Neural cell (in vitro differentiated cells): ENCODE measurements around the gene OGDH. TPM values are rescaled to one million over a fixed set of nuclear protein-coding genes. Genes with fewer than 3 reads are reported as not detected.

ENCODE experiments used
- H2AFZ ChIP-seq: fragments of 200-600, 300-800 bp; sonication (generic), shearing (Covaris generic); 2 replicates; pipeline ENCODE4 v1.6.0; 2014; ENCODE audit warnings: low read depth, mild to moderate bottlenecking, antibody characterized with exemption, low read length, moderate library complexity
- H3F3A ChIP-seq: fragments of 200-600 bp; shearing (Covaris generic); 2 replicates; pipeline ENCODE4 v1.6.1; 2016; ENCODE audit warnings: mild to moderate bottlenecking, moderate library complexity, mixed read lengths, antibody characterized with exemption, low read length; ENCODE audit not compliant: insufficient read depth, poor library complexity, severe bottlenecking
- H3K27ac ChIP-seq: fragments of 200-600, 300-800 bp; sonication (generic), shearing (Covaris generic); 2 replicates; pipeline ENCODE4 v1.5.1; 2014; ENCODE audit warnings: mild to moderate bottlenecking, low read length, moderate library complexity
- H3K27me3 ChIP-seq: fragments of 300-800, 200-600 bp; sonication (generic), shearing (Covaris generic); 2 replicates; pipeline ENCODE4 v1.6.0; 2014; ENCODE audit warnings: mild to moderate bottlenecking, low read depth, low read length, moderate library complexity; ENCODE audit not compliant: insufficient read depth
- H3K36me3 ChIP-seq: fragments of 300-800, 200-600 bp; sonication (generic), shearing (Covaris generic); 2 replicates; pipeline ENCODE4 v1.5.1; 2014; ENCODE audit warnings: mild to moderate bottlenecking, antibody characterized with exemption, low read length, moderate library complexity; ENCODE audit not compliant: insufficient read depth
- H3K4me2 ChIP-seq: fragments of 300-800, 200-600 bp; sonication (generic), shearing (Covaris generic); 2 replicates; pipeline ENCODE4 v1.6.0; 2014; ENCODE audit warnings: mild to moderate bottlenecking, low read length
- H3K4me3 ChIP-seq: fragments of 300-800, 200-600 bp; sonication (generic), shearing (Covaris generic); 2 replicates; pipeline ENCODE4 v1.5.1; 2014; ENCODE audit warnings: mild to moderate bottlenecking, low read length, moderate library complexity
- H3K79me2 ChIP-seq: fragments of 200-600 bp; shearing (Covaris generic); replicated peaks from 2 replicates; pipeline ENCODE4 v1.6.0; 2014; ENCODE audit warnings: mild to moderate bottlenecking, low read length, moderate library complexity; ENCODE audit not compliant: insufficient read depth
- H3K9ac ChIP-seq: fragments of 300-800, 200-600 bp; sonication (generic), shearing (Covaris generic); 2 replicates; pipeline ENCODE4 v1.6.1; 2016; ENCODE audit warnings: mild to moderate bottlenecking, low read length, mixed read lengths
- H3K9me2 ChIP-seq: fragments of 200-600 bp; shearing (Covaris generic); 2 replicates; pipeline ENCODE4 v1.6.1; 2016; ENCODE audit warnings: mild to moderate bottlenecking, low read length, mixed read lengths; ENCODE audit not compliant: insufficient read depth
- H3K9me3 ChIP-seq: fragments of 200-600, 300-800 bp; sonication (generic), shearing (Covaris generic); 2 replicates; pipeline ENCODE4 v1.6.1; 2016; ENCODE audit warnings: mild to moderate bottlenecking, mixed run types, low read length, moderate library complexity, mixed read lengths
- H4K20me1 ChIP-seq: fragments of 200-600 bp; shearing (Covaris generic); 2 replicates; pipeline ENCODE4 v1.6.1; 2016; ENCODE audit warnings: mild to moderate bottlenecking, mixed run types; ENCODE audit not compliant: insufficient read depth
- CTCF ChIP-seq: fragments of 450-650 bp; IDR thresholded peaks from 2 replicates; pipeline ENCODE4 v1.5.1; 2014; ENCODE audit warnings: antibody characterized with exemption, mild to moderate bottlenecking, moderate library complexity; ENCODE audit not compliant: poor library complexity, severe bottlenecking
- EP300 ChIP-seq: fragments of 450-650 bp; conservative IDR thresholded peaks from 2 replicates; pipeline ENCODE4 v1.6.1; 2014; ENCODE audit warnings: antibody characterized with exemption, mild to moderate bottlenecking, moderate library complexity; ENCODE audit not compliant: poor library complexity, severe bottlenecking
- EZH2 ChIP-seq: fragments of 200-600, 300-800 bp; shearing (Covaris generic), sonication (generic); IDR thresholded peaks from 2 replicates; pipeline ENCODE4 v1.6.1; 2014; ENCODE audit warnings: antibody characterized with exemption, low read length, borderline replicate concordance, mild to moderate bottlenecking; ENCODE audit not compliant: insufficient read depth, poor library complexity, severe bottlenecking
- MXI1 ChIP-seq: fragments of 450-650 bp; conservative IDR thresholded peaks from 2 replicates; pipeline ENCODE4 v1.6.1; 2014; ENCODE audit warnings: antibody characterized with exemption, mild to moderate bottlenecking; ENCODE audit not compliant: poor library complexity, severe bottlenecking
- POLR2AphosphoS5 ChIP-seq: IDR thresholded peaks from 2 replicates; pipeline ENCODE4 v1.6.1; 2012
- RAD21 ChIP-seq: fragments of 450-650 bp; conservative IDR thresholded peaks from 2 replicates; pipeline ENCODE4 v1.6.1; 2014; ENCODE audit warnings: antibody characterized with exemption, mild to moderate bottlenecking, moderate library complexity
- SMC3 ChIP-seq: fragments of 450-650 bp; conservative IDR thresholded peaks from 2 replicates; pipeline ENCODE4 v1.6.1; 2014; ENCODE audit warnings: antibody characterized with exemption, mild to moderate bottlenecking, moderate library complexity; ENCODE audit not compliant: poor library complexity
- TAF1 ChIP-seq: IDR thresholded peaks from 2 replicates; pipeline ENCODE4 v1.6.1; 2012; ENCODE audit warnings: low read depth
- polyA plus RNA-seq: library from polyadenylated mRNA; depleted of rRNA; stranded (reverse); fragments of >200 nt; gene quantifications from 2 replicates; pipeline ENCODE4 v1.2.3, GENCODE V29; 2014
- TF ChIP-seq, protein P1 (sequence below): IDR thresholded peaks from 2 replicates; pipeline ENCODE4 v1.6.1; 2012; ENCODE audit warnings: borderline replicate concordance

Gene OGDH
- polyA plus RNA-seq, 1 donor from 2014 or later, result 16.9 TPM

DNA sequence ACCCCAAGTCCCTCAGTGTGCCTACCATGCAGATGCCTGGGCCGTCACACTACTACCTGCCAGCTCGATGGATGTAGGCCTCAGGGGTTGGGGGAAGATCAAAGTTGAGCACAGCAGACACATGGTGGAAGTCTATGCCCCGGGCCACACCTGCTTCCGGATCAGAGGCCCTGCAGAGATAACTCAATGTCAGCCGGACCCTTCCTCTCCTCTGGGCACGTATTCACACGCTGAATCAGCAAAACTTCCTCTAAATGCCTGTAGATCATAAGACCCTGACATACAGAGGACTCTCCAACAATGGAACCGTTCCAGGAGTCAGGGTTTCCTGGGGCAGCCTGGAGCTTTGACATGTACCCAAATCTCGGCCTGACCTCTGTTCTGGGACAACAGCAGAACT lies 36.5 kb upstream of the OGDH start:
- H3K9me3 ChIP-seq, result no peaks in the 10 kb centered on the region
- no peaks in the 10 kb centered on the region for H4K20me1 ChIP-seq
- H3K4me3 ChIP-seq, result no peak overlapping the region
- no peaks in the 10 kb centered on the region for H3K27me3 ChIP-seq
- no peak overlapping the region for H3K9ac ChIP-seq
- peaks cover 9% of the 10 kb centered on the region for H3K79me2 ChIP-seq
- H2AFZ ChIP-seq, result no peak overlapping the region
- no peak overlapping the region for H3K27ac ChIP-seq
- H3K9me2 ChIP-seq, result no peaks in the 10 kb centered on the region
- H3K4me2 ChIP-seq, result no peak overlapping the region
- no peaks in the 10 kb centered on the region for H3K36me3 ChIP-seq
- no peaks in the 10 kb centered on the region for H3F3A ChIP-seq
- TF ChIP-seq EP300, result no peak
- no peak for TF ChIP-seq SMC3
- no peak for TF ChIP-seq EZH2
- TF ChIP-seq, protein P1, sequence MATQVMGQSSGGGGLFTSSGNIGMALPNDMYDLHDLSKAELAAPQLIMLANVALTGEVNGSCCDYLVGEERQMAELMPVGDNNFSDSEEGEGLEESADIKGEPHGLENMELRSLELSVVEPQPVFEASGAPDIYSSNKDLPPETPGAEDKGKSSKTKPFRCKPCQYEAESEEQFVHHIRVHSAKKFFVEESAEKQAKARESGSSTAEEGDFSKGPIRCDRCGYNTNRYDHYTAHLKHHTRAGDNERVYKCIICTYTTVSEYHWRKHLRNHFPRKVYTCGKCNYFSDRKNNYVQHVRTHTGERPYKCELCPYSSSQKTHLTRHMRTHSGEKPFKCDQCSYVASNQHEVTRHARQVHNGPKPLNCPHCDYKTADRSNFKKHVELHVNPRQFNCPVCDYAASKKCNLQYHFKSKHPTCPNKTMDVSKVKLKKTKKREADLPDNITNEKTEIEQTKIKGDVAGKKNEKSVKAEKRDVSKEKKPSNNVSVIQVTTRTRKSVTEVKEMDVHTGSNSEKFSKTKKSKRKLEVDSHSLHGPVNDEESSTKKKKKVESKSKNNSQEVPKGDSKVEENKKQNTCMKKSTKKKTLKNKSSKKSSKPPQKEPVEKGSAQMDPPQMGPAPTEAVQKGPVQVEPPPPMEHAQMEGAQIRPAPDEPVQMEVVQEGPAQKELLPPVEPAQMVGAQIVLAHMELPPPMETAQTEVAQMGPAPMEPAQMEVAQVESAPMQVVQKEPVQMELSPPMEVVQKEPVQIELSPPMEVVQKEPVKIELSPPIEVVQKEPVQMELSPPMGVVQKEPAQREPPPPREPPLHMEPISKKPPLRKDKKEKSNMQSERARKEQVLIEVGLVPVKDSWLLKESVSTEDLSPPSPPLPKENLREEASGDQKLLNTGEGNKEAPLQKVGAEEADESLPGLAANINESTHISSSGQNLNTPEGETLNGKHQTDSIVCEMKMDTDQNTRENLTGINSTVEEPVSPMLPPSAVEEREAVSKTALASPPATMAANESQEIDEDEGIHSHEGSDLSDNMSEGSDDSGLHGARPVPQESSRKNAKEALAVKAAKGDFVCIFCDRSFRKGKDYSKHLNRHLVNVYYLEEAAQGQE, result no peak
- no peak for TF ChIP-seq CTCF

GRCh38 chr7:44572771-44573170 lies 33.7 kb upstream of the OGDH start:
- Histone ChIP-seq H2AFZ (no peak overlapping the region), H4K20me1 (no peaks in the 10 kb centered on the region), H3K79me2 (peaks cover 9% of the 10 kb centered on the region), H3K9me2 (no peaks in the 10 kb centered on the region), H3K9me3 (no peaks in the 10 kb centered on the region), H3K27ac (no peak overlapping the region), H3K4me2 (peak overlapping the region; percentile 77), H3K27me3 (no peaks in the 10 kb centered on the region), H3K36me3 (no peaks in the 10 kb centered on the region), H3F3A (no peaks in the 10 kb centered on the region), H3K9ac (peak overlapping the region; percentile 84), H3K4me3 (peak overlapping the region; percentile 87)
- TF ChIP-seq SMC3 (no peak), TAF1 (no peak), EP300 (no peak)

DNA sequence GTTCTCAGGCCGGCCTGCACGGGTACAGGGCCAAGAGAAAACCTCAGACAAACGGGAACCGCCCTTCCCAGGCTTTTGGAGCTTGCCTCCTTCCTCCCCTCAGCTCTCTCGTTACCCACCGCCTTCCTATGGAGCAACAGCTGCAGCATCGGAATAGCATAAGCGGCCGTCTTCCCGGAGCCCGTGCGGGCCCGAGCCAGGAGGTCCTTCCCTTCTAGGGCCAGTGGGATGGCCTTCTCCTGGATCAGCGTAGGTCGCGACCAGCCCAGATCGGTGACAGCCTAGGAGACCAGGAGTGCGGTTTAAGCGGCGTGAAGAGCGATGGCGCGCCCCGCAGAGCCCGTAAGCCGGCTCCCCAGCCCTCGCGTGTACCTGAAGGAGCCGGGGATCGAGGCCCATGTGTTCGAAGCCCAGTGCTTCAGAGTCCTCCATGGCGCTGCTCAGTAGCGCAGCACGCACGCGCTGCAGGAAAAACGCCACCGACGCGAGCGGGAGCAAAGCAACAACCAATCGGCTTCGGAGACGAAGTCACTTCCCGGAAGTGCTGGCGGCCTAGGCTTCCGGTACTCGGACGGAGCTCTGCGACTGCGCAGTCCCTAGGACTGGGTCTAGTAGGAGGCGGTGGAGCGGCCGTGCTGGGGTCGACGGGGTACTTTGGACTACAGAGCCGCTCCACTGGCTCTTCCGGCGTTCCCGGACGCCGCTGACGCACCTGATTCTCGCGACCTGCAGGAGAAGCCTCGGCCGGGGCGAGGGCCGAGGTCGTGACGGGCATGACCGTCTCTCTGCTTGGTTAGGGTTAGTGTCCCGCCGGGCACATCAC lies 32.8 kb upstream of the OGDH start, which contains the start of gene DDX56:
TSS of gene DDX56 (minus strand) at position 445 of the 823 bp plus-strand sequence. CDS start at position 432, 13 bp downstream.
- TF ChIP-seq, protein P1, result peak; percentile 69
- TF ChIP-seq EP300 (no peak), TAF1 (no peak), MXI1 (peak; percentile 99), SMC3 (no peak), POLR2AphosphoS5 (peak; percentile 87), RAD21 (no peak)
- peaks cover 4% of the 10 kb centered on the region for H3K36me3 ChIP-seq

More for the DNA sequence above, 32.8 kb upstream of the OGDH start, which contains the start of gene DDX56:
- Histone ChIP-seq H3K27me3 (no peaks in the 10 kb centered on the region), H4K20me1 (no peaks in the 10 kb centered on the region), H3K4me2 (peak within 1 kb of the TSS; percentile 91), H3F3A (no peaks in the 10 kb centered on the region), H3K9me2 (no peaks in the 10 kb centered on the region), H3K27ac (peak within 1 kb of the TSS; percentile 76), H2AFZ (peak within 1 kb of the TSS; percentile 51), H3K9ac (peak within 1 kb of the TSS; percentile 84), H3K79me2 (peaks cover 9% of the 10 kb centered on the region), H3K4me3 (peak within 1 kb of the TSS; percentile 87), H3K9me3 (no peaks in the 10 kb centered on the region)
